HepG2 (cell line): ENCODE results near the gene MIF. TPM values are rescaled to one million over a fixed set of nuclear protein-coding genes. Genes with fewer than 3 reads are reported as not detected.

Source experiments
- ARNT2 ChIP-seq: sonication (generic); formaldehyde crosslinking; IDR thresholded peaks from 2 replicates; pipeline ENCODE4 v1.8.0; 2022; ENCODE audit warnings: mild to moderate bottlenecking, low read depth, missing genetic modification reagents, moderate library complexity
- CHCHD3 ChIP-seq: sonication (generic); formaldehyde crosslinking; IDR thresholded peaks from 2 replicates; pipeline ENCODE4 v1.8.0; 2022; ENCODE audit warnings: mild to moderate bottlenecking, missing genetic modification reagents, moderate library complexity
- GATA4 ChIP-seq: sonication (generic); IDR thresholded peaks from 2 replicates; pipeline ENCODE4 v1.6.1; 2016; ENCODE audit warnings: antibody characterized with exemption, low read depth, borderline replicate concordance
- GATAD2A ChIP-seq: IDR thresholded peaks from 2 replicates; pipeline ENCODE4 v1.6.1; 2016
- HDAC1 ChIP-seq: sonication (generic); formaldehyde crosslinking; IDR thresholded peaks from 2 replicates; pipeline ENCODE4 v1.5.1; 2020; ENCODE audit warnings: mild to moderate bottlenecking, missing genetic modification reagents
- HHEX ChIP-seq: IDR thresholded peaks from 2 replicates; pipeline ENCODE4 v1.6.1; 2016; ENCODE audit warnings: control low read depth
- HNRNPK ChIP-seq: fragments of 200-400 bp; formaldehyde crosslinking; IDR thresholded peaks from 2 replicates; pipeline ENCODE4 v1.6.1; 2018; ENCODE audit warnings: low read length, low read depth, moderate library complexity, mild to moderate bottlenecking; ENCODE audit not compliant: poor library complexity, severe bottlenecking
- HNRNPLL ChIP-seq: fragments of 200-400 bp; formaldehyde crosslinking; IDR thresholded peaks from 2 replicates; pipeline ENCODE4 v1.6.1; 2017; ENCODE audit warnings: mild to moderate bottlenecking, low read depth, low read length; ENCODE audit not compliant: poor library complexity, severe bottlenecking
- JUND ChIP-seq: sonication (generic); formaldehyde crosslinking; IDR thresholded peaks from 2 replicates; pipeline ENCODE4 v1.8.0; 2022; ENCODE audit warnings: mild to moderate bottlenecking, missing genetic modification reagents
- MAZ ChIP-seq, 2 experiments: sonication (generic) in 1 of 2; formaldehyde crosslinking in 1 of 2; IDR thresholded peaks; 2 replicates each; pipeline versions ENCODE4 v1.5.0 to v1.6.1; 2012 to 2020; ENCODE audit warnings: low read depth in 2 of 2, mild to moderate bottlenecking in 2 of 2, borderline replicate concordance in 1 of 2, improper control_type of control experiment in 1 of 2, low read length in 1 of 2, missing genetic modification reagents in 1 of 2, moderate library complexity in 1 of 2
- MTF2 ChIP-seq: sonication (generic); formaldehyde crosslinking; IDR thresholded peaks from 2 replicates; pipeline ENCODE4 v1.5.0; 2020; ENCODE audit warnings: missing genetic modification reagents, borderline replicate concordance
- NFKBIZ ChIP-seq: IDR thresholded peaks from 2 replicates; pipeline ENCODE4 v1.6.1; 2018; ENCODE audit warnings: missing genetic modification reagents, missing compliant biosample characterization
- NR3C1 ChIP-seq: sonication (generic); formaldehyde crosslinking; IDR thresholded peaks from 2 replicates; pipeline ENCODE4 v1.4.0; 2020; ENCODE audit warnings: missing genetic modification reagents
- SIN3A ChIP-seq: IDR thresholded peaks from 2 replicates; pipeline ENCODE4 v1.6.1; 2011; ENCODE audit warnings: low read depth, mild to moderate bottlenecking, control low read depth, low read length, borderline replicate concordance
- YEATS2 ChIP-seq: sonication (generic); formaldehyde crosslinking; IDR thresholded peaks from 2 replicates; pipeline ENCODE4 v1.4.0; 2020; ENCODE audit warnings: missing genetic modification reagents, borderline replicate concordance
- ZBTB8A ChIP-seq: sonication (generic); formaldehyde crosslinking; IDR thresholded peaks from 2 replicates; pipeline ENCODE4 v1.4.0; 2020; ENCODE audit warnings: mild to moderate bottlenecking, low read depth, missing genetic modification reagents, borderline replicate concordance
- ZC3H4 ChIP-seq: sonication (generic); formaldehyde crosslinking; IDR thresholded peaks from 2 replicates; pipeline ENCODE4 v1.4.0; 2020; ENCODE audit warnings: missing genetic modification reagents, borderline replicate concordance
- ZNF20 ChIP-seq: sonication (generic); formaldehyde crosslinking; IDR thresholded peaks from 2 replicates; pipeline ENCODE4 v1.4.0; 2020; ENCODE audit warnings: mild to moderate bottlenecking, moderate library complexity, missing genetic modification reagents
- ZNF251 ChIP-seq: sonication (generic); formaldehyde crosslinking; IDR thresholded peaks from 2 replicates; pipeline ENCODE4 v1.9.0; 2021; ENCODE audit warnings: mild to moderate bottlenecking, missing genetic modification reagents
- ZNF33B ChIP-seq: sonication (generic); formaldehyde crosslinking; IDR thresholded peaks from 2 replicates; pipeline ENCODE4 v1.5.1; 2020; ENCODE audit warnings: mild to moderate bottlenecking, missing genetic modification reagents
- ZNF598 ChIP-seq: sonication (generic); formaldehyde crosslinking; IDR thresholded peaks from 2 replicates; pipeline ENCODE4 v1.5.1; 2020; ENCODE audit warnings: mild to moderate bottlenecking, missing genetic modification reagents, borderline replicate concordance
- polyA plus RNA-seq, 8 experiments: library from polyadenylated mRNA; depleted of rRNA in 3 of 8; stranded (reverse) in 7 of 8; unstranded in 1 of 8; fragments of >200 nt; fragmentation: Illumina TruSeq in 4 of 8; extraction: Trizol in 4 of 8; gene quantifications; 2 replicates each; pipeline versions ENCODE4 v1.2.1 to v1.2.3, GENCODE V29; 2011 to 2016; ENCODE audit warnings: low read depth in 4 of 8, missing spikeins in 1 of 8, mixed read lengths in 1 of 8; ENCODE audit not compliant: insufficient read depth in 1 of 8
- total RNA-seq, 5 experiments: library from RNA; depleted of rRNA; stranded (reverse); fragments of >200 nt; fragmentation: Illumina TruSeq; extraction: Trizol; gene quantifications; 2 replicates each; pipeline ENCODE4 v1.2.3, GENCODE V29; 2016; ENCODE audit warnings: low read depth in 1 of 5
- TF ChIP-seq, protein P1 (sequence below): IDR thresholded peaks from 2 replicates; pipeline ENCODE4 v1.6.1; 2016
- TF ChIP-seq, protein P2 (sequence below): sonication (generic); formaldehyde crosslinking; conservative IDR thresholded peaks from 2 replicates; pipeline ENCODE4 v1.4.0; 2020; ENCODE audit warnings: missing genetic modification reagents
- TF ChIP-seq, protein P3 (sequence below): sonication (generic); formaldehyde crosslinking; conservative IDR thresholded peaks from 2 replicates; pipeline ENCODE4 v1.8.0; 2022; ENCODE audit warnings: mild to moderate bottlenecking, moderate library complexity, missing genetic modification reagents

The MIF gene
- total and polyA plus RNA-seq, 2 of the 13 experiments (the other 11 are each of a cell fraction or from before 2014, with no cell fraction given), result 634 to 675 TPM

DNA sequence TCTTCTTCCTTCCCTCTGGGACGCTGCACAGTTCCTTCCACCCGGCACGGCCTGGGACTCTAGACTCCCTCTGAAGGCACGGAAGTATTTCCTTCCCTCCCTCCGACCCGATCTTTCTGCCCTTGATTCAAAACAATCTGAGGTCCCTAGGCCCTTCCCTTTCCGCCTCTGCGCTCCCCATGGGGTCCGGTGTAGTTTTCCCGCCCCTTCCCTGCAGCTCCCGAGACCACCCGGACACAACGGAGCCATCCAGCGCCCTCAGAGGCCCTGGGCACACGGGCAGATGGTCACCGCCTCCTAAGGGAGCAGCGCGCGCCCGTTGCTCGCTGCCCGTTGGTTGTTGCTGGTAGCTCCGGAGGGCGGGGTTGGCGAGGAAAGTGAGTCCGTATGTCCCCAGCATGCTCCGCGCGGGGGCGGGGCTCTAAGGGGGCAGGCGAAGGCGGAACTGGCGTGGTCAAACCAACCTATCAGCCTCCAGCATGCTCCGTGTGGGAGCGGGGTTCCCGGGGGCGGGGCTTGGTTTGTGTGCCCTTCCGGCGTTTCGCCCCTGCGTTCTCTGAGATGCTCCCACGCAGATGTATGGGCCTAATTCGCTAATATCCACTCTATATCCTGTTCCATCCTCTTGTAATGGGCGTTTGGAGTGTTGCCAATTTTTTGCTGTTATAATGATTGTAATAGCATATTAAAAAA, 19.6 kb downstream of the MIF start (continued):
- TF ChIP-seq, protein P1, sequence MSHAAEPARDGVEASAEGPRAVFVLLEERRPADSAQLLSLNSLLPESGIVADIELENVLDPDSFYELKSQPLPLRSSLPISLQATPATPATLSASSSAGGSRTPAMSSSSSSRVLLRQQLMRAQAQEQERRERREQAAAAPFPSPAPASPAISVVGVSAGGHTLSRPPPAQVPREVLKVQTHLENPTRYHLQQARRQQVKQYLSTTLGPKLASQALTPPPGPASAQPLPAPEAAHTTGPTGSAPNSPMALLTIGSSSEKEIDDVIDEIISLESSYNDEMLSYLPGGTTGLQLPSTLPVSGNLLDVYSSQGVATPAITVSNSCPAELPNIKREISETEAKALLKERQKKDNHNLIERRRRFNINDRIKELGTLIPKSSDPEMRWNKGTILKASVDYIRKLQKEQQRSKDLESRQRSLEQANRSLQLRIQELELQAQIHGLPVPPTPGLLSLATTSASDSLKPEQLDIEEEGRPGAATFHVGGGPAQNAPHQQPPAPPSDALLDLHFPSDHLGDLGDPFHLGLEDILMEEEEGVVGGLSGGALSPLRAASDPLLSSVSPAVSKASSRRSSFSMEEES (CRISPR knock-in tag), result peak; percentile 56; the same call in 1 of the 2 replicates
- TF ChIP-seq, protein P2, sequence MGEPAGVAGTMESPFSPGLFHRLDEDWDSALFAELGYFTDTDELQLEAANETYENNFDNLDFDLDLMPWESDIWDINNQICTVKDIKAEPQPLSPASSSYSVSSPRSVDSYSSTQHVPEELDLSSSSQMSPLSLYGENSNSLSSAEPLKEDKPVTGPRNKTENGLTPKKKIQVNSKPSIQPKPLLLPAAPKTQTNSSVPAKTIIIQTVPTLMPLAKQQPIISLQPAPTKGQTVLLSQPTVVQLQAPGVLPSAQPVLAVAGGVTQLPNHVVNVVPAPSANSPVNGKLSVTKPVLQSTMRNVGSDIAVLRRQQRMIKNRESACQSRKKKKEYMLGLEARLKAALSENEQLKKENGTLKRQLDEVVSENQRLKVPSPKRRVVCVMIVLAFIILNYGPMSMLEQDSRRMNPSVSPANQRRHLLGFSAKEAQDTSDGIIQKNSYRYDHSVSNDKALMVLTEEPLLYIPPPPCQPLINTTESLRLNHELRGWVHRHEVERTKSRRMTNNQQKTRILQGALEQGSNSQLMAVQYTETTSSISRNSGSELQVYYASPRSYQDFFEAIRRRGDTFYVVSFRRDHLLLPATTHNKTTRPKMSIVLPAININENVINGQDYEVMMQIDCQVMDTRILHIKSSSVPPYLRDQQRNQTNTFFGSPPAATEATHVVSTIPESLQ, result no peak
- TF ChIP-seq GATA4 (peak; percentile 86; the same call in 1 of the 2 replicates), GATAD2A (CRISPR knock-in tag) (peak; percentile 45), HNRNPLL (peak; percentile 74), ZNF33B (CRISPR knock-in tag) (peak; percentile 91; the same call in 1 of the 2 replicates), ZNF251 (no peak), SIN3A (no peak; the same call in 1 of the 2 replicates), ZNF598 (CRISPR knock-in tag) (peak; percentile 91; the same call in 1 of the 2 replicates), ARNT2 (CRISPR knock-in tag) (peak; percentile 88), HHEX (CRISPR knock-in tag) (no peak), ZBTB8A (no peak), CHCHD3 (no peak), NR3C1 (CRISPR knock-in tag) (no peak), ZC3H4 (no peak), NFKBIZ (CRISPR knock-in tag) (no peak), YEATS2 (peak; percentile 94), HDAC1 (CRISPR knock-in tag) (peak; percentile 74), MAZ (IDR thresholded peaks at IDR 0.05; ENCODE audit: borderline replicate concordance, low read depth, low read length) (peak; percentile 83; the same call in 1 of the 2 replicates), MAZ (CRISPR knock-in tag; IDR thresholded peaks at IDR 0.05; ENCODE audit: low read depth) (peak; percentile 96), ZNF20 (CRISPR knock-in tag) (no peak), MTF2 (CRISPR knock-in tag) (no peak), HNRNPK (no peak), JUND (CRISPR knock-in tag) (0 out of 2 replicates have a peak, but pooled peaks have one; percentile 33)
- TF ChIP-seq, protein P3, sequence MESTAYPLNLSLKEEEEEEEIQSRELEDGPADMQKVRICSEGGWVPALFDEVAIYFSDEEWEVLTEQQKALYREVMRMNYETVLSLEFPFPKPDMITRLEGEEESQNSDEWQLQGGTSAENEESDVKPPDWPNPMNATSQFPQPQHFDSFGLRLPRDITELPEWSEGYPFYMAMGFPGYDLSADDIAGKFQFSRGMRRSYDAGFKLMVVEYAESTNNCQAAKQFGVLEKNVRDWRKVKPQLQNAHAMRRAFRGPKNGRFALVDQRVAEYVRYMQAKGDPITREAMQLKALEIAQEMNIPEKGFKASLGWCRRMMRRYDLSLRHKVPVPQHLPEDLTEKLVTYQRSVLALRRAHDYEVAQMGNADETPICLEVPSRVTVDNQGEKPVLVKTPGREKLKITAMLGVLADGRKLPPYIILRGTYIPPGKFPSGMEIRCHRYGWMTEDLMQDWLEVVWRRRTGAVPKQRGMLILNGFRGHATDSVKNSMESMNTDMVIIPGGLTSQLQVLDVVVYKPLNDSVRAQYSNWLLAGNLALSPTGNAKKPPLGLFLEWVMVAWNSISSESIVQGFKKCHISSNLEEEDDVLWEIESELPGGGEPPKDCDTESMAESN (CRISPR knock-in tag), result peak; percentile 58; the same call in 1 of the 2 replicates
